Stimulated activated CD8-positive, alpha-beta memory T cell treated with anti-CD3 and anti-CD28 coated beads, Interleukin-15, amount 100 ng/mL, for 1 hour (primary cell): ENCODE data around the gene ZNF682.
"Not testable (repeated sequence)": the region's sequence is repeated elsewhere in the genome, so short reads cannot be mapped to it uniquely, and the experiment has no call there.

Experiments used
- DNase-seq: peaks from one replicate; pipeline ENCODE4 v3.0.0-alpha.2; 2020; ENCODE audit warnings: low read depth

The ZNF682 gene

DNA sequence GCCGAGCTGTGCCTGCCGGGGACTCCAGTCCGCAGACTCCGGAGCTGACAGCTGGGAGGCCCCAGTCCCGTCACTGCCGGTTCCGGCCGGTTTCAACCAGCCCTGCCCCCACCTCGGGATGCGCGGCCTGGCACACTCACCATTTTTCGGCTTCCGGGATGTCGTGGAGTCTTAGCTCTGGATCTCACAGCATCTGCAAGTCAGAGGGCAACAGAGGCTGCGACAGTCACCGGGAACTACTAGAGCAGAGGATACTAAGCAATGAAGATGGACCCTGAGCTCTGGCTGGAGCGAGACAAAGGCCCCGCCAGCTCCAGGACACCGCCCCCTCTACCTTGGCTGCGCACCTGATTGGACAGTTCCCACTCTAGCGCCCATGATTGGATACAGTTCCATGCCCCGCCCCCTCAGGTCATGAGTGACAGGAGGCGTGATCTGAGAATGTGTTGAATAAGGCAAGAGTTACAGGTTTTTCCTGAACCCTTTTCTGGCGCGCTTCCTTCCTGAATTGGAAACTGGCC is at the start of gene ZNF682:
TSS of gene ZNF682 (minus strand) at position 303 of the 521 bp plus-strand sequence. CDS start at position 143, 160 bp downstream.
- DNase-seq = peak; percentile 95

DNA sequence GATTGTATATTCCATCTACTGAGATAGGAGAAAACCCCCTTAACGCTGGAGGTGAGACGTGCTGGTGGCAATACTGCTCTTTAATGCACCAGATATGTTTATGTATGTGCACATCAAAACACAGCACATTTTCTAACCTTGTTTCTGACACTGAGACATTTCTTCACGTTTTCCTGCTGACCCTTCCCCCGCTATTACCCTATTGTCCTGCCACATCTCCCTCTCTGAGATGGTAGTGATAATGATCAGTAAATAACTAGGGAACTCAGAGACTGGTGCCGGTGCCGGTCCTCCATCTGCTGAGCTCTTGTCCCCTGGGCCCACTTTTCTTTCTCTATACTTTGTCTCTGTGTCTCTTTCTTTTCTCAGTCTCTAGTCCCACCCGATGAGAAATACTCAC is 43.6 kb upstream of the ZNF682 start:
- not testable (repeated sequence) for DNase-seq

DNA sequence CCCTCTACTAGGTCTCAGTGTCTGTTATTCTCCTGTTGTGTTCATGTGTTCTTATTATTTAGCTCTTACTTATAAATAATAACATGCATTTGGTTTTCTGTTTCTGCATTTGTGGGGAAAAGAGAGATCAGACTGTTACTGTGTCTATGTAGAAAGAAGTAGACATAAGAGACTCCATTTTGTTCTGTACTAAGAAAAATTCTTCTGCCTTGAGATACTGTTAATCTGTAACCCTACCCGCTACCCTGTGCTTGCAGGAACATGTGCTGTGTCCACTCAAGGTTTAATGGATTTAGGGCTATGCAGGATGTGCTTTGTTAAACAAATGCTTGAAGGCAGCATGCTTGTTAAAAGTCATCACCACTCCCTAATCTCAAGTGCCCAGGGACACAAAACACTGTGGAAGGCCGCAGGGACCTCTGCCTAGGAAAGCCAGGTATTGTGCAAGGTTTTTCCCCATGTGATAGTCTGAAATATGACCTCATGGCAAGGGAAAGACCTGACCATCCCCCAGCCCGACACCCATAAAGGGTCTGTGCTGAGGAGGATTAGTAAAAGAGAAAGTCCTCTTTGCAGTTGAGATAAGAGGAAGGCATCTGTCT is 43.0 kb upstream of the ZNF682 start:
- not testable (repeated sequence) for DNase-seq

DNA sequence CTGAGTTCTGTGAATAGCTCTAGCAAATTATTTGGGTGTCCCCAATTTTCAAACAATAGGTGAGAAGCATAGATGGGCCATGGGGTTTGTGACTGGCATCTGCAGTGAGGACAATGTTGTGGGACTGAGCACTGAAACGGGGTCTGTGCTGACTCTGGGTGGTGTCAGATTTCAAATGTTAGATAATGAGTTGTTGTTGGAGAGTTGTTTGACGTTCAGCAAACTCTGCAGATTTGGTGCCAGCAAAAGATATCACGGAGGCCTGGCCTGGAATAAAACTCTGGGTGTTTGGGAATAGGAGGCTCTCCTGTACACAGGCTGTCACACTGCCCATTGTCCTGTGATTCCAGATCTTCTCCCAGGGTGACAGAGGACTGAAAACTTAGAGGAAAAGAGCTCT is 41.4 kb upstream of the ZNF682 start:
- DNase-seq = no peak

DNA sequence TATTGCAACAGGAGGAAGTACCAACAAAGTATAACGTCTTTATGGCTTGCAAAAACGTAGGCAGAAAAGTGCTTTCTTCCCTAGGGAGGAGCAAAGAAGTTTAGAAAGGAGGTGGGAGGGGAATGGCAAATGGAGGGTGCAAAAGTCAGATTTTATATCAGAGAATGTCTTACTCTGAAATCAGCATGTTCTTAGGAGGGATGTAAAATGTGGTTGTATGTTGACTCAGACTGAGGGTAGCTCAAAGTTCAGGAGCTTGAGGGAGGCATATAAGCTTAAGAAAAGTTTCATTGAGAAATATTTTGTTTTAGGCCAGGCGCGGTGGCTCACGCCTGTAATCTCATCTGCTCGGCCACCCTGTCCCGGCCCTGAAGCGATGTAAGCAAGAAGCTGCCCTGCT is 40.2 kb upstream of the ZNF682 start:
- DNase-seq = no peak

DNA sequence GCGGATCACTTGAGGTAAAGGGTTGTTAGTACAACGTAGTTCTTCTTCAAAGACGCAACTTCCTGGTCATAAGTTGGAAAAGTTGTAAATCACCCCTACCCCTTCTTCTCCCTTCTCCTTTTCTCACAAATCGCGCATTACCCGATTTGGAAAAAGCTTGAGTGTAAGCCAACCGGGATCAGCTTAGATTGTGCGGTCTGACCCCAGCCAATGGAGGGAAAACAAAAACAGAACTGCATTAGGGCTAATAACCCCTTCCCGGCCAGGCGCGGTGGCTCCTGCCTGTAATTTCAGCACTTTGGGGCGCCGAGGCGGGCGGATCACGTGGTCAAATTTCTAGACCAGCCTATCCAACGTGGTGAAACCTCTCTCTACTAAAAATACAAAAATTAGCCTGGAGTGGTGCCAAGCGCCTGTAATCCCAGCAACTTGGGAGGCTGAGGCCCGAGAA is 39.3 kb upstream of the ZNF682 start:
- DNase-seq = no peak

DNA sequence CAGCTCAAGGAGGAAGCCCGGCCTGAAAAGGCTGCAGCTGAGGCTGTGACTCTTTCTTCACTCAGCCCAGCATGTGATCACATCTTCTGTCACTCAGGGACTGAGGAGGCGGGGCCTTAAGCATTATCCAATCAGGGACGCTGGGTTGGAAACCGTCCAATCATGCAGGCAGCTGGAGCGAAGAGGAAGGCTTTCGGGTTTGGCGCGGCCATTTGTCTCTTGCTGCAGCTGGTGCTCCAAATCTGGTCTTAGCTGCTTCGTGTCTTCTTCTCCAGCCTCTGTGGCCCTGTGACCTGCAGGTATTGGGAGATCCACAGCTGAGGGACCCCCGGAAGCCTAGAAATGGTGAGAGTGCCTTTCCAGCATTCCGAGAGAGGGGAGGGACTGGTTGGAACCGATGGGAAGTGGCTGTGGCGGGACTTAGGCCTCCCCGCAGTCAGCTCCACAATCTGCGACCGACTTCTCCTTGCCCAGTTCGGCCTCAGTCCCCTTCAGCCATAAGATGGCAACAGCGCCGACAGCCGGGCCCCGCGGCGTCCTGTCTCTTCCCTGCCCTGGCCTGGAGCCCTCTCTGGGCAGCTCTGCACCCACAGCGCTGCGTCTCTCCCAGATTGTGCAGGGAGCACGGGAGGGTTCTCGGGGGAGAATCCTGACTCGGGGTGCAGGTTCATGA is 38.6 kb upstream of the ZNF682 start, which contains the start of gene ZNF90:
TSS of gene ZNF90 (plus strand) at position 210 of the 673 bp plus-strand sequence. CDS start at position 343, 133 bp downstream.
- peak; percentile 72 for DNase-seq

DNA sequence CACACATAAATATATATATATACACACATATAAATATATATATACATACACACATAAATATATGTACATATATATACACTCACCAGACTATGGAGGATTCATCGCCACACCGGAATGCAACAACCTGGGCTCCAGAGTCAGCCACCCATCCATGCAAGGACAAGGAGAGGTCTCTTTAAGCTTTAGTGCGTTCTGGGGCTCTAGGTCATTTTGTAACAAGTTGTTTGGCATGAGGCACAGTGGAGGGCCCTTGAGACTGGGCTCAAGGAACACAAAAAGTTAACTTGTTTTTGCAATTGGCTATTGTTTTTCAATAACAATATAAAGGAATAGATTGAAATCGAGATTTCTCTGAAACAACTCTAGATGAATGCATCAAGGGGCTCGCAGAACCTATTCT is 33.6 kb upstream of the ZNF682 start:
- DNase-seq = no peak

DNA sequence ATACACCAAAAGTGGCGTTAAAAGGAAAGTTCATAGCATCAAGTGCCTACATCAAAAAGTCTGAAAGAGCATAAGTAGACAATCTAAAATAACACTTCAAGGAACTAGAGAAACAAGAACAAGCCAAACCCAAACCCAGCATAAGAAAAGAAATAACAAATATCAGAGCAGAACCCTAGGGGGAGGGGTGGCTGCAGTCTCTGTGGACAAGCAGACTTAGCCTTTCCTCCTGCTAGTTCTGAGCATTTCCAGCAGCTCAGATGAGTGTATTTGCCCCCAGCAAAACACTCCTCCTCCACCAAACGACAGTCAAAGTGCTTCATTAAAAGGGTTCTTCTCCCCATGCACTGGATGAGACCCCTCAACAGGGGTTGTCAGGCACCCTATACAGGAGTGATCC is 31.4 kb upstream of the ZNF682 start:
- no peak for DNase-seq

DNA sequence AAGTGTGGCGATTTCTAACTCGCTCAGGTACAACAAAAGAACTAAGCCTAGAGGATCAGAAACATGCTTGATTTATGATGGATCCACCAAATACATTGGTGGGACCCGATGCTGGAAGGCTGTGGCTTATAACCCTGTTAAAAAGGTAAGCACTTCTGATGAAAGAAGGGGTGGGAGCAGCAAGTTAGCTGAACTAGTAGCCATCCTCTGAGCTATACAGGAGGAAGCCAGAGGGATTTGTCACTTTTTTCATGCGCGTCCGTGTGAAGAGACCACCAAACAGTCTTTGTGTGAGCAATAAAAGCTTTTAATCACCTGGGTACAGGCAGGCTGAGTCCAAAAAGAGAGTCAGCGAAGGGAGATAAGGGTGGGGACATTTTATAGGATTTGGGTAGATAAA is 29.3 kb upstream of the ZNF682 start:
- DNase-seq = not testable (repeated sequence)

DNA sequence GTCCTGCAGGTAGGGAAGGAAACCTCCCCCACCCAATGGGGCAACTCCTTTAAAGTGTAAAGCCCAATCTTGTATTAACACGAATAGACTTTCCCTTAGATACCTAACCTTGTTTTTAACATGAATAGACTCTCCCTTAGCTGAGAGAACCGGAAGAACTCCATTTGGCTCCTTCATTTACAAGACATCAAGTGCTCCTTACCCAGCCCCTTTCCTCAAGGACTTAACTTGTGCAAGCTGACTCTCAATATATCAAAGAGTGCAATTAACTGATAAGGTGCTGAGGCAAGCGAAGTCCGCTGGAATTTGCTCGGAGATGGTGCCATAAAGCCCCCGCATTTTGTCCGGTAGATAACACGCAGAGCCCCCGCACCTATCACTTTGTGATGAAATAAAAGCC is 28.6 kb upstream of the ZNF682 start:
- no peak for DNase-seq

DNA sequence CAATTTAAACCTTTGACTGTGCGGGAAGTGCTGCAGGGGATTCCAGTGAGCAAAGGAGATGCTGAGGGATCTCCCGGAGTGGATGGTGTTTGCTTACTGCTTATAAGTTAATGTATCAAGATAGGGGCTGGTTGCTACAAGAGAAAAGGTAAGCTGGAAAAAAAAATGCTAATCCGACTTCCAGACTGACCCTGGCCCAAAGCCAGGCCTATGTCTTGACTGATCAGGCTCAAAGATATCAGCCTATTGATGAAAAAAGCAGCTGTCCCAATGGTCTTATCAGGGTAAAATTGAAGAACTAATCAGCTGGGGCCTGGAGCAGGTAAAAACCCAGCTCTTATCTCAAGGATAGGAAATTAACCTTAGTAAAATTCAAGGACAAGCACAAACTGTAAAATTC is 27.6 kb upstream of the ZNF682 start:
- DNase-seq = no peak

DNA sequence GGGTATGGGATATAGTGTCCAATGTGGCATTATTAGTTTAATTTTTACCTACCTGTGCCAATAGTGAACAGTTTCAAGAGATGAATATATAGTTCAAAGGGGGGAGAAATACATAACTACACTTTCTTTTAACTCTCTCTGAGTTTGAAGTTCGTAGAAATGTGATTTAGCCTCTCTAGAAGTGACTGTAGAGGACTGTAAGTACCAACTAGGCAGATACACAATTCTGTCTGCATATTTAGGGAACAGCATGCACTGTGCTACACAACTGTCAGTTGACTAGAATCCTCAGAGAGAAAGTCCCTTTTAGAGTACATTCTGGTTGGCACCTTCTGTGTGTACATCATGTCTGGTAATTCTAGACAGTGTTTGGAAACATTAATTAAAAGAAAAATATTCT is 21.0 kb upstream of the ZNF682 start:
- no peak for DNase-seq

DNA sequence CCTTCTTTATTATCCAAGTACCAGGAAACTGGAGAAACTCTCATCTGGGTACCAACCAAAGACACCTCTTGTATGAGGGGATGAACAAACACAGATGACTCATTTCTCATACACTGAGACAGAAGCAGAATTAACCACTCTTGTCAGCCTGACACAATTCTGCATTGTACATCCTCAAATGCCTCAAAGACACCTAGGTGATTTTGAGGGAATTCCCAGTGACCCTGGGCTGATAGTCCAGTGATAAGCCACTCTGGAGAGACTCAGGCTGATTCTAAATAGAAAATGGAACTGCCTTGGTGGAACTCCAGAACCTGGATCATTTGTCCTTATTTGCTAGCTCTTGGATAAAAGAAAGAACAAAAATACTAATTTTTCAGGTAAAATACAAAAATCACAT is 19.4 kb upstream of the ZNF682 start:
- not testable (repeated sequence) for DNase-seq

DNA sequence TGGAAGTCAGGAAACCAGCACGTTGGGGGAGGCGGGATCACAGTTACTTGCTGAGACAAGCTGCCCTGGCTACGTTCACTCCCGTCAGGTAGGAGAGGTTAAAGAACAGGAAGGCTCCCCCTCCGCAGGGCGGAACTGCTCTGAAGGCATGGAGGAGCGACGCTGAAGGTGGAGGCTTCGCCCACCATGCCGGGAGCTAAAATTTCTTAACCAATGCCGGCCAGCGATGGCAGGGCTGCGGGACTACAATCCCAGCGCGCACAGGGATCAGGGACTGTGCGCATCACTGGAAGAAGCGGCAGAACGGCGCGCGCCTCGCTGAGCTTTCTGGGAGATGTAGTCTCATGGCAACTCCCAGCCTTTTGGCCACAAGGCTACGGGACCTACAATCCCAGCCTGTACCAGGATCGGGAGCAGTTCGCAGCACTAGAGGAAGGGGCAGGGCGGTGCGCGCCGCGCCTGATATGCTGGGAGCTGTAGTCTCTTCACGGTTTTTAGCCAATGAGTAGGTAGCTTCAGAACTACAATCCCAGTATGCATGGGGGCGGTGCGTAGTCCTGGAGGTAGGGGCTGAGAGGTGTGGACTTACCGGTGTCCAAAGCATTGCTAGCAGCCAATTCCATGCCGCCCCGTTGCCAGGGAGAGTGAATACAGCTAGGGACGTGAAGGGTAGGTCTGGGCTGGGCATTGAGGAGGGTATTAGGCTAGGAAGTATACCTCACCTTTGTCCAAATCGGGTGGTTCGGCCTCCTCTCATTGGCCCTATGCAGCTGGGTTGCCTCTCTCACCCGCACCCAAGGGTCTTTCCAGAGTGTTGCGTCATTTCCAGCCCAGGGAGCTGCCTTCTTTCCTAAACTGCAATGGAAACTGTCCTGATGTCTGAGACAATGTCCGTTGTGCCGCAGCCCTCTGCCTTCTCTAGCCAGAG is 12.8 kb upstream of the ZNF682 start:
- peak; percentile 26 for DNase-seq

DNA sequence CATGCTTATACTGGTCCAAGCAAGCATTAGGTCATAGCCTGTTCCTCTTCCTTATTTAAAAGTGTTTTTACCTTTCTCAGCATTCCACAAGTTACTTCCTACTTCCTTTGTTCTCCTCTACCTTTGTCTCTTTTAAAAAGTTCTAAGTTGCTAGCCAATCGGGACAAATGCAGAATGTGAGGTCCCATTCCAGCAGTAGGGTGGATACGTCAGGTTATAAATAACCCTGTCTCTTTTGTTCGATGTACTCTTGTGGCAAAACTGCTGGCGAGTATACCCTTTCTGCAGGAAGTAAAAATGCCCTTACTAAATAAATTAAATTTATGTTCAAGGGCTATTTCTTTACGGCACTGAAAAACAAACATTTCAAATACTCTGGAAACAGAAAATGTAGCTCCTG is 6.4 kb upstream of the ZNF682 start:
- DNase-seq = not testable (repeated sequence)

DNA sequence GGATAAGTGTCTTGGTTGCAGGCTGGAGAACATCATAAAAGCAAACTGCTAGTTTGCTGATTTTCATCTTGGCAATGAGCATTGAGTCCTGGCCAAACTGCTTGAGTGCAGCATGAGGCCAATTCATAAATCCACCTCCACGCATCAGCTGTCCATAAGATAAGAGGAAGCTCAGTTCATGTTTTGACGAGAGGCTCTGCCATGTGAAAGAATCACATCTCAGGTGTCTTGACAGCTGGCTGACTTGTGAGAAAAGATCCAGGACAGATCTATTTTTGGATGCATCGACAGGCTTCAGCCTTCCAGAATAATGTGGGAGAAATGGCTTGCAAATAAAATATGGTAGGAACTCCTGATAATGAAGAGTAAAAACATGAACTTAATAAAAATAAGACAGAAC is 5.4 kb upstream of the ZNF682 start:
- no peak for DNase-seq

DNA sequence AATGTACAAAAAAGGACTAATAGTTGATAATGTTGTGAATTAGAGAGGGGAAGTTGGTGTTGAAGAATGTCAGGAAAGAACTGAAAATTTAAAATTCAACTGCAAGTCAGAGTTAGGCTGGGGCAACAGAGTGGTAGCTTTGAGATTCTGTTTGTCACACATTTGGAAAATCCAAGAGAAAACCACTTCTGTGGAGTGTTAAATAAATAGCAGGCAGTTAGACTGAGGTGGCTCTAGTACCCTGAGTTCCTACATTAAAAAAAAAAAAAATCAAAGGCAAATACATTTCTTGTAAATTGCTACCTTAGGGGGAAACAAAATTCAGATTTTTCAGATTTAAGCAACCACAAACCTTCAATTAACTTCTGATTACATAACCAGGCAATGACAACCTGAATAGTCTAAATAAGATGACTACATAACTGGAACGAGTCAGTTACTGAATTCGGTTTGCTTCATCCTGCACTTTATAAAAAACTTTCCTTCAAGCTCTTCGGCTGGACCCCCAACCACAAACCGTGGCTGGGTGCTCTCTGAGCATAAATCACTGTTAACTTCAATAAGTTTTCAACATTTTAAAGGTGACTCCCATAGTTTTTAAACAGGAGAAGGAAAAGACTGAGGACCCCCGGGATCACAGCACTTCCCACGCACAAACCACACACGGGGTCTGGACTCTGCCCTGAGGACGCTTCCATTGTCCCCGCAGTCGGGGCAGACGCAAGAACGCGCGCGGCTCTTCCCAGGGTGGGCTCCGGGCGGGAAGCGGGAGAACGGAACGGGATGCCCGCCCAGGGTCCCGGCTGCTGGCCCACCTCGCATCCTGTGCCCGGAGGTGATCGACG is 725 bp downstream of the ZNF682 start:
- DNase-seq = no peak

DNA sequence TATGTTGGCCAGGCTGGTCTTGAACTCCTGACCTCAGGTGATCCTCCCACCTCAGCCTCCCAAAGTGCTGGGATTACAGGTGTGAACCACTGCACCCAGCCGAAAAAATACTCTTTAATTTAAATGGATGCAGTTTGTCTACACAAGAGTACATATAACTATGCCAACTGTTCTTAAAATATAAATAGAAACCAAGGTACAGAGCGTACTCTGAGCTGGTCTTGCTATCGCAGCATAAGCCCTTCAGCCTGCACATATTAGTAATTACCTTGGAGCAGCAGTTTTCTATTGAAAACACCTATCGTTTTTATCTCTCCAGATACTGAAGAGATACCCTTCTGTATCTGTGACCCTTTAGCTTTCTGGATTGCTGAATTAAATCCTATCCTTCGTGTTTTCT is 3.4 kb downstream of the ZNF682 start:
- DNase-seq = no peak

DNA sequence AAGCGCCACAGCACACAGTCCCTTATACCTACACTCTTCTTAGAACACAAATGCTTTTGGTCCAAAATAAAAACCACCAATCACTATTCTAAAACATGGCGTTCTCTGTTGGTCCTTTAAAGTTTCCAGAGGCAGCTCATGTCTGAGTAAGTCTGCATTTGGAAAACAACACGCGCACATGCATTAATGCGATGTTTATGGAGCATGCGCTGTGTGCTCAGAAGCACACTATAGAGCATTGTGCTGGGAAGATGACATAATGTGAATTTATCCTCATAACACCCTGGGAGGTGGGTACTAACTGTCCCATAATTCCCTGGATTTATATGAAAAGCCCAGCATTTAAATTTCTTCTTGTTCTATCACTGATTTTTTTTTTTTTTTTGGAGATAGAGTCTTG is 10.7 kb downstream of the ZNF682 start:
- no peak for DNase-seq

DNA sequence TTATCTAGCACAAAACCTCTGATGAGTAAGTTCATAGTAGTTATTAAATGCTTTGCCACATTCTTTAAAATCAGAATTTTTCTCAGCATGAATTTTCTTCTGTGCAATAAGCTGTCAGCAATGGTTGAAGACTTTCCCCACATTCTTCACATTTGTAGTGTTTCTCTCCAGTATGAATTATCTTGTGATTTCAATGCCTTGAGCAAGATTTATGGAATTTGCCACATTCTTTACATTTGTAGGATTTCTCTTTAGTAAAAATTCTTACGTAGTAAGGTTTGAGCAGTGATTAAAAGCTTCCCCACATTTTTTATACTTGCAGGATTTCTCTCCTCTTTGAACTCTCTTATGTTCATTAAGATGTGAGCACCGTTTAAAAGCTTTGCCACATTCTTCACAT is 33.6 kb downstream of the ZNF682 start:
- DNase-seq = no peak
